ENCODE results near the gene RGS7BP. TPM values are rescaled to one million over a fixed set of nuclear protein-coding genes. Genes with fewer than 3 reads are reported as not detected.

RGS7BP gene
- total and polyA plus RNA-seq, 4 donors: 0.47 to 1.9 (median 1.1) TPM

- DNase-seq (ENCODE audit: low spot score): no peak
- H3K9ac ChIP-seq (ENCODE audit: low read depth in 1 of 2, low read length in 2 of 2): no peak overlapping the region
- no peak overlapping the region for H3K4me3 ChIP-seq (ENCODE audit: low read depth in 1 of 3, low read length in 3 of 3)
- H3K4me1 ChIP-seq (ENCODE audit: control insufficient read depth in 4 of 4, insufficient read depth in 4 of 4, low read length in 3 of 4): no peaks in the 10 kb centered on the region
- H3K27ac ChIP-seq (ENCODE audit: low read depth in 1 of 2, low read length in 2 of 2): no peak overlapping the region
- WGBS: 71% methylated on average over 3 of the region's 3 CpGs
- TF ChIP-seq EGR1 (IDR thresholded peaks at IDR 0.05; ENCODE audit: low read depth in 2 of 2): no peak
- TF ChIP-seq FOXA2 (IDR thresholded peaks at IDR 0.05): no peak
- no peak for TF ChIP-seq RAD21 (IDR thresholded peaks at IDR 0.05)
- no peak for TF ChIP-seq TAF1 (conservative IDR thresholded peaks at IDR 0.05)
- TF ChIP-seq JUND (IDR thresholded peaks at IDR 0.05): no peak
- no peak for TF ChIP-seq CTCF (IDR thresholded peaks at IDR 0.05; ENCODE audit: low read depth, low read length, missing input control)
- no peak for TF ChIP-seq HNF4G (IDR thresholded peaks at IDR 0.05)
- no peak for TF ChIP-seq GABPA (IDR thresholded peaks at IDR 0.05 in 1 of 2, conservative IDR thresholded peaks at IDR 0.05 in 1 of 2)
- no peak for TF ChIP-seq RXRA (IDR thresholded peaks at IDR 0.05)
- no peak for TF ChIP-seq NR2F2 (IDR thresholded peaks at IDR 0.05)
- no peak for TF ChIP-seq ATF3 (IDR thresholded peaks at IDR 0.05)
- TF ChIP-seq SP1 (IDR thresholded peaks at IDR 0.05): no peak
- TF ChIP-seq REST (IDR thresholded peaks at IDR 0.05): no peak
- no peak for TF ChIP-seq FOXA1 (IDR thresholded peaks at IDR 0.05)
- TF ChIP-seq YY1 (IDR thresholded peaks at IDR 0.05): no peak
- TF ChIP-seq MAX (IDR thresholded peaks at IDR 0.05): no peak
- TF ChIP-seq ZBTB33 (IDR thresholded peaks at IDR 0.05): no peak
- no peak for TF ChIP-seq HNF4A (conservative IDR thresholded peaks at IDR 0.05)
- H3K36me3 ChIP-seq (ENCODE audit: control insufficient read depth in 4 of 4, insufficient read depth in 3 of 4, low read depth in 1 of 4, low read length in 3 of 4): no peaks in the 10 kb centered on the region
- H3K27me3 ChIP-seq (ENCODE audit: control insufficient read depth in 4 of 4, insufficient read depth in 4 of 4, low read length in 3 of 4): no peaks in the 10 kb centered on the region
- peaks cover 0 to 3% (median under 1%) of the 10 kb centered on the region in 4 donors for H3K9me3 ChIP-seq (ENCODE audit: control insufficient read depth in 4 of 4, low read length in 3 of 4)
Measured at GRCh38 chr5:64458948-64459347, 46.9 kb upstream of the RGS7BP start.
